Cardiac muscle cell (in vitro differentiated cells and primary cell): ENCODE measurements around the gene BEAN1. TPM values are rescaled to one million over a fixed set of nuclear protein-coding genes. Genes with fewer than 3 reads are reported as not detected.

Experiments used
- DNase-seq, 2 donors: peaks; one replicate each; pipeline versions ENCODE4 v3.0.0 to v3.0.0-alpha.2; 2010 to 2017; ENCODE audit warnings: low read depth in 1 of 2, low spot score in 1 of 2
- H3K27ac ChIP-seq: fragments of 200-600 bp; sonication (generic); 2 replicates; pipeline ENCODE4 v1.5.1; 2016
- H3K27me3 ChIP-seq: fragments of 200-600 bp; sonication (generic); 2 replicates; pipeline ENCODE4 v1.6.0; 2016; ENCODE audit warnings: control low read depth
- H3K36me3 ChIP-seq: fragments of 200-600 bp; sonication (generic); 2 replicates; pipeline ENCODE4 v1.5.1; 2016; ENCODE audit warnings: control low read depth
- H3K4me1 ChIP-seq: fragments of 200-600 bp; sonication (generic); 2 replicates; pipeline ENCODE4 v1.8.1; 2017; ENCODE audit warnings: low read depth, mild to moderate bottlenecking, mixed run types
- H3K4me3 ChIP-seq: fragments of 200-600 bp; sonication (generic); 2 replicates; pipeline ENCODE4 v1.5.1; 2016; ENCODE audit warnings: mild to moderate bottlenecking
- H3K9me3 ChIP-seq: fragments of 200-600 bp; sonication (generic); 2 replicates; pipeline ENCODE4 v1.5.1; 2017; ENCODE audit warnings: low read depth, mild to moderate bottlenecking, control low read depth
- polyA plus RNA-seq: library from polyadenylated mRNA; unstranded; fragments of >200 nt; fragmentation: Nextera tagmentation; extraction: Ambion mirVana; gene quantifications from 2 replicates; pipeline ENCODE4 v1.2.1, GENCODE V29; 2016
- total RNA-seq: library from RNA; depleted of rRNA; stranded (reverse); fragments of >200 nt; gene quantifications from 2 replicates; pipeline ENCODE4 v1.2.3, GENCODE V29; 2016
- TF ChIP-seq, protein P1 (sequence below): IDR thresholded peaks from 2 replicates; pipeline ENCODE4 v1.5.1; 2012; ENCODE audit warnings: low read depth, mild to moderate bottlenecking, low read length

BEAN1 gene
- total and polyA plus RNA-seq, 2 experiments from 2014 or later = 1.2 to 2.9 TPM

DNA sequence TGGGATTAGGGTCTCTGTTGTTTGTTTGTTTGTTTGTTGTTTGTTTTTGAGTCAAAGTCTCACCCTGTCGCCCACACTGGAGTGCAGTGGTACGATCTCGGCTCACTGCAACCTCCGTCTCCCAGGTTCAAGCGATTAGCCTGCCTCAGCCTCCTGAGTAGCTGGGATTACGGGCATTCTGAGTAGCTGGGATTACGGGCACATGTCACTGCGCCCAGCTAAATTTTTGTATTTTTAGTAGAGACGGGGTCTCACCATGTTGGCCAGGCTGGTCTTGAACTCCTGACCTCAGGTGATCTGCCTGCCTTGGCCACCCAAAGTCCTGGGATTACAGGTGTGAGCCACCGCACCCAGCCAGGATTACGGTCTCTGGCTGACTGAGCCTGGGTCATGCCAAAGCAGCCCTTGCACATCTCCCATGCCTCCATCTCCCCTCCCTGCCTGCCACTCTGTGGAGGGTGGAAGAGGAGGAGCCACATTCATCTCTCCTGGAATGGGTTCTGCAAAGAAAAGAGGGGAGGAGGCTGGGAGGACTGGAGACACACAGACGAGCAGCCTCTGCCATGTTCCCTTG lies 59.2 kb downstream of the BEAN1 start:
- no peaks in the 10 kb centered on the region for H3K9me3 ChIP-seq
- H3K27me3 ChIP-seq = no peaks in the 10 kb centered on the region
- no peaks in the 10 kb centered on the region for H3K4me1 ChIP-seq
- H3K4me3 ChIP-seq = no peak overlapping the region
- H3K27ac ChIP-seq = no peak overlapping the region
- H3K36me3 ChIP-seq = no peaks in the 10 kb centered on the region
- DNase-seq = no peak
- TF ChIP-seq, protein P1, sequence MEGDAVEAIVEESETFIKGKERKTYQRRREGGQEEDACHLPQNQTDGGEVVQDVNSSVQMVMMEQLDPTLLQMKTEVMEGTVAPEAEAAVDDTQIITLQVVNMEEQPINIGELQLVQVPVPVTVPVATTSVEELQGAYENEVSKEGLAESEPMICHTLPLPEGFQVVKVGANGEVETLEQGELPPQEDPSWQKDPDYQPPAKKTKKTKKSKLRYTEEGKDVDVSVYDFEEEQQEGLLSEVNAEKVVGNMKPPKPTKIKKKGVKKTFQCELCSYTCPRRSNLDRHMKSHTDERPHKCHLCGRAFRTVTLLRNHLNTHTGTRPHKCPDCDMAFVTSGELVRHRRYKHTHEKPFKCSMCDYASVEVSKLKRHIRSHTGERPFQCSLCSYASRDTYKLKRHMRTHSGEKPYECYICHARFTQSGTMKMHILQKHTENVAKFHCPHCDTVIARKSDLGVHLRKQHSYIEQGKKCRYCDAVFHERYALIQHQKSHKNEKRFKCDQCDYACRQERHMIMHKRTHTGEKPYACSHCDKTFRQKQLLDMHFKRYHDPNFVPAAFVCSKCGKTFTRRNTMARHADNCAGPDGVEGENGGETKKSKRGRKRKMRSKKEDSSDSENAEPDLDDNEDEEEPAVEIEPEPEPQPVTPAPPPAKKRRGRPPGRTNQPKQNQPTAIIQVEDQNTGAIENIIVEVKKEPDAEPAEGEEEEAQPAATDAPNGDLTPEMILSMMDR = no peak

DNA sequence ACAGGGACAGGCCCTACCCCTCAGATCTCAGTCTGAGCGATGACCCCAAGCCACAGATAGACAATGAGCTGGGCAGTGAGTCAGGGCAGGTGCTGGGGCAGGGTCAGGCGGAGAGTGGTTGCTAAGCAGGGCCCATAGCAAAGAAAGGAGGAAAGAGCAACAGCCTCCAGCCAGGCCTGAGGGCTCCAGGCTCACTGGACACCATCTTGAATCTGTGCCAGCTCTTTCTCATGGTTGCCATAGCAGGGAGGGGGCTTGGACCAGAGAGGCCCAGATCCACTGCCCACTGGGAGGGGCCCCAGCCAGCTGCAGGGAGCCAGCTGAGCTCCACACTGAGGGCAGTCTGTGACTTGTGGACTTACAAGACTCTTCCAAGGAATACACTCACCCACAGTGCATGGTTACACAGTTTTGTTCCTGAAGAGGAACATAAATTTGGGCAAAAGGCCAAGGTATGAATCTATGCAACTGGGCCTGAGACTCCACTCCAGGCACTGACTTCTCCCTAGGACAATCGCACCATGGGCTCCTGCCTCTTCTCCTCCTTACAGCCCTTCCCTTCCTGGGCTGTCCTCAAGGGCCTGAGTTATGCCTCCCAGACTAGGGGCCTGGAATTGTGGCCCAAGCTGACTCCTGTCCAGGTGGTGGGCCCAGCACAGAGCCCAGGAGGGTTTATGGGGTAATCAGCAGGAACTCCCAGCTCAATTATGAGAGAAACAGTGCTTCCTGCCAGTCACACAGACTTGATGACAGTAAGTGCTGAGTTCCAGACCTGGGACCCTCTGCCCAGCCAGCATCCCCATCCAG lies 59.9 kb downstream of the BEAN1 start:
- Histone ChIP-seq H3K27ac (no peak overlapping the region), H3K4me1 (no peaks in the 10 kb centered on the region), H3K4me3 (no peak overlapping the region), H3K9me3 (no peaks in the 10 kb centered on the region), H3K36me3 (no peaks in the 10 kb centered on the region), H3K27me3 (no peaks in the 10 kb centered on the region)
- DNase-seq = peak in 1 of 2 donors; percentile 92
- TF ChIP-seq, protein P1 = no peak

DNA sequence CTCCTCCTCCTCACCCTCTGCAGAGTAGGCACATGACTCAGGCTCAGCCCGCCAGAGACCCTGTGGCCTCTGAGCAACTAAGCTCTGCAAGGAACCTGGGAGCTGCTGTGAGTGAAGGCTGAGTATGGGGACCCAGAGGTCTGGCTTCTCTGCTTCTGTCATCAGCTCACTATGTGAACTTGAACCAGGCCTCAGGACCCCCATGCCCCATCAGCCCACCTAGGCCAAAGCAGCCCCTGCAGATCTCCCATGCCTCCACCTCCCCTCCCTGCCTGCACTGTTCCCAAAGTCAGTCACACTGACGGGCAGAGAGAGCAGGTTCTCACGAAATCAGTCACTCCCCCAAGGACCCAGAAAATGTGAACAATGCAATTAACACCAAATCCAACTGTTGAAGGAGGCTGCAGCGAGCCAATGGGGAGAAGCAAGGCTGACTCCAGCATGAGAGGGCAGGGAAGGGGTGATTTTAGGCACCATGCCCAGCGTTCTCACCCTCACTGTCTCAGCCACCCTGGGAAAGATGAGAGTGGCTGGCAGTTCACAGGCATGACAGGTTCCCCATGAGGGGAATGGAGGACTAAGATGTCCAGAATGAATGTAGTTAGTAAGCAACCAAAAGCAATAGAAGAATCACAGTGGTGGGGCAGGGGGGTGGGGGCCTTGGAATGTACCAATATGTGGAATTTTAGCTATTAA lies 60.6 kb downstream of the BEAN1 start:
- Histone ChIP-seq H3K4me1 (no peaks in the 10 kb centered on the region), H3K27me3 (no peaks in the 10 kb centered on the region), H3K9me3 (no peaks in the 10 kb centered on the region), H3K4me3 (no peak overlapping the region), H3K27ac (no peak overlapping the region), H3K36me3 (no peaks in the 10 kb centered on the region)
- no peak for DNase-seq
- TF ChIP-seq, protein P1 = no peak

DNA sequence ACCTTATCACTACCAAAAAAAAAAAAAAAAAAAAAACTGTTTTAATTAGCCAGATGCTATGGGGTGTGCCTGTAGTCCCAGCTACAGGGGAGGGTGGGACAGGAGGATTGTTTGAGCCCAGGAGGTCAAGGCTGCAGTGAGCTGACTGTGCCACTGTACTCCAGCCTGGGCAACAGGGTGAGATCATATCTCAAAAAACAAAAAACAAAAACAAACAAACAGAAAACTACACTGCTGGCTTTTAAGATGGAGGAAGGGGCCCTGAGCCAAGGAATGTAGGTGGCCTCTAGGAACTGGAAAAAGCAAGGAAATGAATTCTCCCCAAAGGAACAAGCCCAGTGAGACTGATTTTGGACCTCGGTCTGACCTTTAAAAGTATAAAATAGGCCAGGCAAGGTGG lies 61.4 kb downstream of the BEAN1 start:
- Histone ChIP-seq H3K4me3 (no peak overlapping the region), H3K9me3 (no peaks in the 10 kb centered on the region), H3K36me3 (no peaks in the 10 kb centered on the region), H3K27ac (no peak overlapping the region), H3K4me1 (no peaks in the 10 kb centered on the region), H3K27me3 (no peaks in the 10 kb centered on the region)
- no peak for DNase-seq
- TF ChIP-seq, protein P1 = no peak

DNA sequence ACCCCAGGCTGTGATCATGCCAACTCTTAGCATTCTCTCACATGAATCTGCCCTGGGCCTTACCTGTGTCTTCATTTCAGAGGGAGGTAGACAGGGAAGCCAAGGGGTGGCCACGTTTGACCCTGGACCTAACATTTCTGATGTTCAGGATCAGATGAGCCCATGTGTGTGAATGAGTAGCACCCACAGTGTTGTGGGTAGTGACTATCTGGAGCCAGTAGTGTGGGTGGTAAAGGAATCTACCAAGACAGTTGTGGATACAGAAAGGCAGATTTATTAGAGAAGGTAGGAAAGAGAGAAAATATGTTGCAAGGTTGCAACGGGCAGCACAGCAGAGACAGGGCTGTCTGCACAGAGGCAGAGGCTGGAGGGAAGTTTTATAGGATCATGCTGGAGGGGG lies 62.3 kb downstream of the BEAN1 start:
- TF ChIP-seq, protein P1 = no peak
- no peak overlapping the region for H3K27ac ChIP-seq
- H3K9me3 ChIP-seq = no peaks in the 10 kb centered on the region
- no peak for DNase-seq
- no peaks in the 10 kb centered on the region for H3K4me1 ChIP-seq
- no peaks in the 10 kb centered on the region for H3K27me3 ChIP-seq
- no peak overlapping the region for H3K4me3 ChIP-seq
- no peaks in the 10 kb centered on the region for H3K36me3 ChIP-seq
